Camera-type eye (tissue), 1 donor: ENCODE results near the gene C9orf43. TPM values are rescaled to one million over a fixed set of nuclear protein-coding genes. Genes with fewer than 3 reads are reported as not detected.

Experiments
- total RNA-seq: library from RNA; depleted of rRNA; stranded (reverse); fragments of >200 nt; gene quantifications from one replicate; pipeline ENCODE4 v1.2.3, GENCODE V29; 2014

C9orf43 gene
- 0.60 TPM for total RNA-seq

GRCh38 chr9:113410207-113410864, at the start of gene C9orf43, which contains the start of gene POLE3:
C9orf43 (plus strand) TSS chr9:113410747; CDS start chr9:113413494, 2,747 bp downstream.
POLE3 (minus strand) TSS chr9:113410675; CDS start chr9:113410293, 382 bp downstream.

GRCh38 chr9:113376634-113377567, 33.6 kb upstream of the C9orf43 start, which contains the start of gene HDHD3:
HDHD3 (minus strand) TSS chr9:113376986; CDS start chr9:113374354, 2,632 bp downstream.

GRCh38 chr9:113401027-113401792, 9.3 kb upstream of the C9orf43 start, which contains the start of gene ALAD:
ALAD (minus strand) TSS chr9:113401284; CDS start chr9:113393559, 7,725 bp downstream.

GRCh38 chr9:113463418-113464285, 53.1 kb downstream of the C9orf43 start, which contains the start of gene RGS3:
RGS3 (plus strand) TSS chr9:113463727; CDS start chr9:113463803, 76 bp downstream.

Other genes starting within 250 kb of the C9orf43 start
- 30.4 TPM for gene FKBP15, start 189.5 kb upstream of the C9orf43 start, total RNA-seq
- gene SLC31A1, start 189.2 kb upstream of the C9orf43 start, total RNA-seq: 15.5 TPM
- 16.5 TPM for gene CDC26, start 135.2 kb upstream of the C9orf43 start, total RNA-seq
- gene PRPF4, start 135.1 kb upstream of the C9orf43 start, total RNA-seq: 30.6 TPM
- gene RNF183, start 107.4 kb upstream of the C9orf43 start, total RNA-seq: 0.66 TPM
- 17.2 TPM for gene WDR31, start 70.5 kb upstream of the C9orf43 start, total RNA-seq
- 7.5 TPM for gene BSPRY, start 61.2 kb upstream of the C9orf43 start, total RNA-seq
- 27.8 TPM for gene HDHD3, start 33.8 kb upstream of the C9orf43 start, total RNA-seq
- gene ALAD, start 9.5 kb upstream of the C9orf43 start, total RNA-seq: 29.9 TPM
- gene POLE3, start 72 bp upstream of the C9orf43 start, total RNA-seq: 41.8 TPM
- gene RGS3, start 53.0 kb downstream of the C9orf43 start, total RNA-seq: 40.4 TPM